Measurements from ENCODE around the gene DUOX1.
"Not testable (repeated sequence)": the region's sequence is repeated elsewhere in the genome, so short reads cannot be mapped to it uniquely, and the experiment has no call there.

GRCh38 chr15:45080593-45080992 is 49.2 kb upstream of the DUOX1 start:
- not testable (repeated sequence) for TF ChIP-seq YY1 (IDR thresholded peaks at IDR 0.05); CTCF (IDR thresholded peaks at IDR 0.05; ENCODE audit: low read depth, low read length, missing input control); REST (IDR thresholded peaks at IDR 0.05); TAF1 (conservative IDR thresholded peaks at IDR 0.05); JUND (IDR thresholded peaks at IDR 0.05); RAD21 (IDR thresholded peaks at IDR 0.05); ATF3 (IDR thresholded peaks at IDR 0.05); MAX (IDR thresholded peaks at IDR 0.05); ZBTB33 (IDR thresholded peaks at IDR 0.05); FOXA1 (IDR thresholded peaks at IDR 0.05); NR2F2 (IDR thresholded peaks at IDR 0.05); EGR1 (IDR thresholded peaks at IDR 0.05; ENCODE audit: low read depth in 2 of 2); SP1 (IDR thresholded peaks at IDR 0.05)
